Endothelial cell of umbilical vein (primary cell): ENCODE data around the gene OCRL. TPM values are rescaled to one million over a fixed set of nuclear protein-coding genes. Genes with fewer than 3 reads are reported as not detected.

ENCODE experiments used
- BruUV-seq: library from RNA; stranded (reverse); fragments of 400-500 nt; replicated peaks from 2 replicates; lab custom pipeline; 2021; lab: Mats Ljungman, UMichigan
- CTCF ChIA-PET: fragments of 300-600, 350-600 bp; sonication (Branson Sonifier 250); formaldehyde crosslinking; loops from one replicate; lab custom pipeline; 2021; ENCODE audit warnings: antibody characterized with exemption, inconsistent platforms; lab: Charles Lee
- POLR2A ChIA-PET: fragments of 300-600, 350-600 bp; sonication (Branson Sonifier 250); formaldehyde crosslinking; loops from one replicate; lab custom pipeline; 2021; ENCODE audit warnings: antibody characterized with exemption, inconsistent platforms; lab: Charles Lee
- DNase-seq: peaks from one replicate; pipeline ENCODE4 v3.0.0-alpha.2; 2011; ENCODE audit warnings: low read depth, low spot score
- FAIRE-seq: peaks from 2 replicates; lab custom pipeline; 2011; peaks lifted over from hg19 to GRCh38; lab: Jason Lieb, UNC
- H2AFZ ChIP-seq: 2 replicates; pipeline ENCODE4 v1.6.0; 2012; ENCODE audit warnings: low read depth, low read length, control low read depth, inconsistent platforms
- H3K27ac ChIP-seq: 2 replicates; pipeline ENCODE4 v1.5.1; 2011; ENCODE audit warnings: low read depth, mild to moderate bottlenecking, control low read depth, low read length, moderate library complexity; ENCODE audit not compliant: insufficient read depth
- H3K27me3 ChIP-seq, 2 experiments: 2 replicates each; pipeline versions ENCODE4 v1.6.0 to v1.6.1; 2011; ENCODE audit warnings: low read length in 2 of 2, mixed read lengths in 1 of 2; ENCODE audit not compliant: control insufficient read depth in 2 of 2, insufficient read depth in 2 of 2
- H3K36me3 ChIP-seq, 2 experiments: 2 replicates in 1 of 2; 3 replicates in 1 of 2; pipeline ENCODE4 v1.5.1; 2011; ENCODE audit warnings: low read length in 2 of 2, mild to moderate bottlenecking in 1 of 2, moderate library complexity in 1 of 2; ENCODE audit not compliant: control insufficient read depth in 2 of 2, insufficient read depth in 2 of 2; ENCODE audit errors: extremely low read depth in 1 of 2
- H3K4me1 ChIP-seq: 3 replicates; pipeline ENCODE4 v1.5.1; 2011; ENCODE audit warnings: mild to moderate bottlenecking, low read length; ENCODE audit not compliant: control insufficient read depth, insufficient read depth; ENCODE audit errors: extremely low read depth
- H3K4me2 ChIP-seq: 2 replicates; pipeline ENCODE4 v1.6.1; 2011; ENCODE audit warnings: low read length, control low read depth, mixed read lengths; ENCODE audit not compliant: insufficient read depth
- H3K4me3 ChIP-seq, 3 experiments: fragments of 200-600 bp in 1 of 3; sonication (generic), shearing (Covaris generic) in 1 of 3; replicated peaks in 1 of 3; 2 replicates each; pipeline ENCODE4 v1.5.1; 2011 to 2016; ENCODE audit warnings: control low read depth in 3 of 3, low read length in 3 of 3, mild to moderate bottlenecking in 2 of 3, inconsistent platforms in 1 of 3, low read depth in 1 of 3, moderate library complexity in 1 of 3; ENCODE audit not compliant: insufficient read depth in 1 of 3
- H3K79me2 ChIP-seq: 2 replicates; pipeline ENCODE4 v1.6.0; 2012; ENCODE audit warnings: low read length, inconsistent platforms; ENCODE audit not compliant: control insufficient read depth, insufficient read depth
- H3K9ac ChIP-seq: replicated peaks from 2 replicates; pipeline ENCODE3; 2011; ENCODE audit warnings: low read length, control low read depth; ENCODE audit not compliant: insufficient read depth; ENCODE audit errors: extremely low read depth
- H3K9me1 ChIP-seq: replicated peaks from 3 replicates; pipeline ENCODE4 v1.6.0; 2011; ENCODE audit warnings: mild to moderate bottlenecking, low read length; ENCODE audit not compliant: control insufficient read depth, insufficient read depth; ENCODE audit errors: extremely low read depth
- H3K9me3 ChIP-seq: replicated peaks from 2 replicates; pipeline ENCODE4 v1.5.1; 2012; ENCODE audit warnings: low read length, inconsistent platforms; ENCODE audit not compliant: control insufficient read depth, insufficient read depth
- H4K20me1 ChIP-seq: replicated peaks from 2 replicates; pipeline ENCODE3; 2011; ENCODE audit warnings: mild to moderate bottlenecking, low read length; ENCODE audit not compliant: control insufficient read depth, insufficient read depth; ENCODE audit errors: extremely low read depth
- EZH2 ChIP-seq: IDR thresholded peaks from 2 replicates; pipeline ENCODE4 v1.6.1; 2012; ENCODE audit warnings: borderline replicate concordance, low read depth, mild to moderate bottlenecking, moderate library complexity, low read length, inconsistent platforms; ENCODE audit not compliant: severe bottlenecking
- FOS ChIP-seq: IDR thresholded peaks from 2 replicates; pipeline ENCODE4 v1.6.1; 2011; ENCODE audit warnings: mild to moderate bottlenecking, low read length, moderate library complexity, borderline replicate concordance; ENCODE audit not compliant: insufficient read depth
- GATA2 ChIP-seq: IDR thresholded peaks from 2 replicates; pipeline ENCODE4 v1.7.0; 2011; ENCODE audit warnings: low read depth, mild to moderate bottlenecking, moderate library complexity, mixed read lengths, low read length; ENCODE audit not compliant: insufficient read length, insufficient read depth
- JUN ChIP-seq: IDR thresholded peaks from 2 replicates; pipeline ENCODE4 v1.6.1; 2011; ENCODE audit warnings: borderline replicate concordance, low read depth; ENCODE audit not compliant: insufficient read length, insufficient read depth
- MAX ChIP-seq: IDR thresholded peaks from 2 replicates; pipeline ENCODE4 v1.6.1; 2011; ENCODE audit not compliant: insufficient read depth, insufficient read length
- MYC ChIP-seq: IDR thresholded peaks from one replicate; pipeline ENCODE4 v1.6.1; 2011; ENCODE audit warnings: mild to moderate bottlenecking, low read depth, low read length
- POLR2A ChIP-seq: IDR thresholded peaks from 2 replicates; pipeline ENCODE4 v1.6.1; 2012; ENCODE audit warnings: low read depth, mild to moderate bottlenecking, control low read depth, low read length
- POLR2AphosphoS5 ChIP-seq: IDR thresholded peaks from 2 replicates; pipeline ENCODE4 v1.6.1; 2012; ENCODE audit warnings: low read depth, mild to moderate bottlenecking, control low read depth, low read length, moderate library complexity; ENCODE audit not compliant: insufficient read depth
- dilution Hi-C: fragments of 300-500 bp; cut with MboI; formaldehyde crosslinking; loops from one replicate; pipeline ENCODE4 v1.15.0; 2019; ENCODE audit warnings: low sequenced_read_pairs; ENCODE audit not compliant: extremely low pct_ligation_motif_present
- intact Hi-C: fragments of 100-400 bp; cut with micrococcal nuclease; formaldehyde crosslinking; loops from one replicate; pipeline ENCODE4 v1.10.0; 2022
- polyA plus RNA-seq, 4 experiments: library from polyadenylated mRNA; depleted of rRNA in 3 of 4; stranded (reverse) in 3 of 4; unstranded in 1 of 4; fragments of >200 nt; gene quantifications; 2 replicates each; pipeline versions ENCODE4 v1.2.1 to v1.2.3, GENCODE V29; 2011 to 2012; ENCODE audit warnings: missing spikeins in 1 of 4
- total RNA-seq: library from RNA; stranded (reverse); gene quantifications from 2 replicates; pipeline ENCODE4 v1.2.3, GENCODE V29; 2021

The OCRL gene
- total and polyA plus RNA-seq, 2 donors (not counting 3 experiments of a cell fraction or from before 2014, with no cell fraction given): 14.6 to 20.9 TPM

- TF ChIP-seq JUN: peak; percentile 61
- TF ChIP-seq POLR2AphosphoS5: peak; percentile 82
- peak; percentile 37 for TF ChIP-seq GATA2
- TF ChIP-seq FOS: peak; percentile 55
- no peak for TF ChIP-seq MAX
- no peak for TF ChIP-seq POLR2A
- TF ChIP-seq EZH2: no peak
- no peak for TF ChIP-seq MYC
- peak; percentile 85 for DNase-seq
- CTCF ChIA-PET: interaction anchor here (0.8 to 2.3 kb wide), 7 partner anchors 13 to 438 kb away, joined by 3 to 20 read pairs (median 5); partner anchors contain the start of gene APLN
- intact Hi-C loops (loop anchor here (1.0 kb wide), 5 partner anchors 9 to 100 kb away; no protein-coding TSS in a partner anchor), dilution Hi-C loops (no loop called here)
- H3K9me1 ChIP-seq: no peaks in the 10 kb centered on the region
- BruUV-seq: no TSS peak
- H3K4me3 ChIP-seq: no peak overlapping the region
- no peaks in the 10 kb centered on the region for H3K27me3 ChIP-seq
- H3K9me3 ChIP-seq: no peaks in the 10 kb centered on the region
- H4K20me1 ChIP-seq: no peaks in the 10 kb centered on the region
- H3K4me2 ChIP-seq: peak overlapping the region; percentile 47
- H3K79me2 ChIP-seq: no peaks in the 10 kb centered on the region
- peak overlapping the region; percentile 99 for H3K27ac ChIP-seq
- peak overlapping the region; percentile 65 for H3K9ac ChIP-seq
- no peak overlapping the region for H2AFZ ChIP-seq
- POLR2A ChIA-PET: interaction anchor here (0.6 to 1.8 kb wide), 5 partner anchors 23 to 221 kb away, joined by 3 to 12 read pairs (median 4); partner anchors contain the start of genes APLN and ZDHHC9
- FAIRE-seq: peak; percentile 86
- peaks cover 18% of the 10 kb centered on the region for H3K4me1 ChIP-seq
- H3K36me3 ChIP-seq: no peaks in the 10 kb centered on the region
Measured at GRCh38 chrX:129622757-129623301, 82.8 kb downstream of the OCRL start.
